Pons (tissue), 1 donor: ENCODE results near the gene ZNF287.
A peak's percentile ranks its signal among the peaks of the same experiment; 100 is the strongest.

Source experiments
- DNase-seq: peaks from one replicate; pipeline ENCODE4 v3.0.0-alpha.2; 2016; ENCODE audit warnings: low spot score

ZNF287 gene

GRCh38 chr17:16516594-16517051 lies 52.4 kb downstream of the ZNF287 start:
- peak; percentile 39 for DNase-seq

GRCh38 chr17:16515933-16516332 lies 53.1 kb downstream of the ZNF287 start:
- DNase-seq: no peak

GRCh38 chr17:16513873-16514272 lies 55.1 kb downstream of the ZNF287 start:
- no peak for DNase-seq

GRCh38 chr17:16512011-16512410 lies 57.0 kb downstream of the ZNF287 start:
- DNase-seq: no peak

DNA sequence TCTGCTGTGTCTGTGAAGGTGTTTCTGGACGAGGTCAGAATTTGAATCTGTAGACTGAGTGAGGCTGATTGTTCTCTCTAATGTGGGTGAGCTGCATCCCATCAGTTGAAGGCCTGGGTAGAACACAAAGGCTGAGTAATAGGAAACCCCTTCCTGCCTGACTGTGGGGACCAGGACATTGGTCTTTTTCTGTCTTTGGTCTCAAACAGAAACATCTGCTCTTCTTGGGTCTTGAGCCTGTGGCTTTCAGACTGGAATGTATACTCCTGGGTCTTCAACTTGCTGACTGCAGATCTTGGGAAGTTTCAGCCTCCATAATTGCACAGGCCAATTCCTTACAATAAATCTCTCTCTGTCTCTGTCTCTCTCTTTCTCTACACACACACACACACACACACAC lies 57.4 kb downstream of the ZNF287 start:
- DNase-seq: no peak

DNA sequence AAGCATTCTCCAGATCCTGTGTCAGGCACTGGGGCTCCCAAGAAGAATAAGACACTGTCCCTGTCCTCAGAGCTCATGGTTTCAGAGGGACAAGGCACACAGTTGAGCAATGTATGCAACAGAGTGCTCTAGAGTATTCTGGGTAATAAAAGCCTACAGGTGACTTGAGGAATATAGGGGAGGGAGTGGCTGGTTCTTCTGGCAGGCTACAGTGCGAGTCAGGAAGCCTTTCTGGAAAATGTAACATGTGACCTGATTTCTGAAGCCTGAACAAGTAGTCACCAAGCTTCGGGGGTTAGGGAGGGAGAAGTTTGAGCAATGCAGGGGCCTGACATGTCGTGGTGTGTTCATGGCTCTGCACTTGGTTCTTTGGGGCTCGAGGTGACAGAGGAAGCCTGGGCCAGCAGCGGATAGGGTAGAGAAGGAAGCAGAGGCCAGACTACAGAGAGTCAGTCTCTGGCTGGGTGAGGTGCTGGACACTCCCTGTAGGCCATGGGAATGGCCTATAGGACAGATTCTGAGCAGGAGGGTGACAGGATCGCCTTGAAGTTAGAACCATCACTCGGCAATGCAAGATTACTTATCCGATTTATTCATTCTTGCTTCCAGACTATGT lies 61.0 kb downstream of the ZNF287 start:
- no peak for DNase-seq

DNA sequence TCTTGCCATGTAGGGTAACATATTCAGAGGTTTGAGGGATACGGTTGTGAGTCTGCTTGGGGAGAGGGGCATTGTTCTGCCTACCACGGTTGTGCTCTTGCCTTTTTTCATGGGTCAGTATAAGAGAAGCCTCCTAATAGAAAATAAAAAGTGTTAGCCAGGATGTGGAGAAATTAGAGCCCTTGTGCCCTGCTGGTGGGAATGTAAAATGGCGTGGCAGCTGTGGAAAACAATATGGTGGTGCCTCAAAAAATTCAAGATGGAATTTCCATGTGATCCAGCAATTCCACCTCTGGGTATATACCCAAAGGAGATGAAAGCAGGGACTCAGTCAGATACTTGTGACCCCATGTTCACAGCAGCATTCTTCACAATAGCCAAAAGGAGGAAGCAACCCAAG lies 62.8 kb downstream of the ZNF287 start:
- no peak for DNase-seq

- DNase-seq: no peak
Measured at GRCh38 chr17:16504984-16505383, 64.0 kb downstream of the ZNF287 start.
